Neuronal stem cell (in vitro differentiated cells): ENCODE data around the gene TTC28.

Experiments
- DNase-seq: peaks from one replicate; pipeline ENCODE4 v3.0.0-alpha.2; 2013; ENCODE audit warnings: low spot score
- H2AFZ ChIP-seq: one replicate; pipeline ENCODE4 v1.6.1; 2013; ENCODE audit warnings: mild to moderate bottlenecking, low read length, inconsistent platforms
- H2AK5ac ChIP-seq: 2 replicates; pipeline ENCODE4 v1.6.1; 2013; ENCODE audit warnings: low read depth, mild to moderate bottlenecking, inconsistent platforms, low read length, moderate library complexity, mixed read lengths
- H2BK120ac ChIP-seq: 2 replicates; pipeline ENCODE4 v1.6.1; 2013; ENCODE audit warnings: low read depth, mild to moderate bottlenecking, inconsistent platforms, low read length, moderate library complexity, mixed read lengths
- H2BK12ac ChIP-seq: one replicate; pipeline ENCODE4 v1.6.1; 2013; ENCODE audit warnings: low read length, inconsistent platforms
- H2BK15ac ChIP-seq: 2 replicates; pipeline ENCODE4 v1.6.1; 2013; ENCODE audit warnings: mild to moderate bottlenecking, low read length, inconsistent platforms, mixed read lengths
- H2BK5ac ChIP-seq: one replicate; pipeline ENCODE4 v1.6.1; 2013; ENCODE audit warnings: inconsistent platforms, mild to moderate bottlenecking, low read length, moderate library complexity
- H3K14ac ChIP-seq: one replicate; pipeline ENCODE4 v1.6.1; 2013; ENCODE audit warnings: low read length, inconsistent platforms
- H3K18ac ChIP-seq: 2 replicates; pipeline ENCODE4 v1.6.1; 2013; ENCODE audit warnings: low read length, inconsistent platforms
- H3K23ac ChIP-seq: 2 replicates; pipeline ENCODE4 v1.6.1; 2013; ENCODE audit warnings: low read depth, mild to moderate bottlenecking, mixed read lengths, low read length, inconsistent platforms; ENCODE audit not compliant: poor library complexity
- H3K27ac ChIP-seq: replicated peaks from 3 replicates; pipeline ENCODE4 v1.5.1; 2013; ENCODE audit warnings: low read length, inconsistent platforms
- H3K27me3 ChIP-seq, 3 experiments: 2 replicates each; pipeline ENCODE4 v1.6.1; 2013; ENCODE audit warnings: low read length in 3 of 3, mild to moderate bottlenecking in 2 of 3, inconsistent platforms in 1 of 3, low read depth in 1 of 3, mixed read lengths in 1 of 3, moderate library complexity in 1 of 3; ENCODE audit not compliant: control insufficient read depth in 3 of 3, insufficient read depth in 3 of 3
- H3K36me3 ChIP-seq, 2 donors: replicated peaks in 1 of 2; 2 replicates each; pipeline ENCODE4 v1.6.1; 2013; ENCODE audit warnings: low read length in 2 of 2; ENCODE audit not compliant: control insufficient read depth in 2 of 2, insufficient read depth in 2 of 2
- H3K4ac ChIP-seq: 2 replicates; pipeline ENCODE4 v1.6.1; 2013; ENCODE audit warnings: inconsistent platforms, mild to moderate bottlenecking, low read length, moderate library complexity
- H3K4me1 ChIP-seq, 2 donors: 1 replicate in 1 of 2; 2 replicates in 1 of 2; pipeline ENCODE4 v1.6.1; 2013; ENCODE audit warnings: low read length in 2 of 2, low read depth in 1 of 2; ENCODE audit not compliant: control insufficient read depth in 2 of 2, insufficient read depth in 1 of 2
- H3K4me2 ChIP-seq: one replicate; pipeline ENCODE4 v1.6.1; 2013; ENCODE audit warnings: mild to moderate bottlenecking, low read length, inconsistent platforms; ENCODE audit not compliant: insufficient read depth, poor library complexity, severe bottlenecking
- H3K4me3 ChIP-seq, 2 donors: 2 replicates each; pipeline ENCODE4 v1.5.1; 2013; ENCODE audit warnings: low read length in 2 of 2, mild to moderate bottlenecking in 2 of 2, inconsistent platforms in 1 of 2, moderate library complexity in 1 of 2
- H3K79me1 ChIP-seq: one replicate; pipeline ENCODE4 v1.6.1; 2013; ENCODE audit warnings: low read depth, mild to moderate bottlenecking, inconsistent platforms, low read length, moderate library complexity
- H3K9ac ChIP-seq: one replicate; pipeline ENCODE4 v1.6.1; 2013; ENCODE audit warnings: mild to moderate bottlenecking, low read depth, low read length, inconsistent platforms; ENCODE audit not compliant: poor library complexity
- H3K9me3 ChIP-seq, 2 donors: replicated peaks in 1 of 2; 2 replicates each; pipeline versions ENCODE3 to v1.6.1; 2013; ENCODE audit warnings: low read length in 2 of 2, mild to moderate bottlenecking in 2 of 2, inconsistent platforms in 1 of 2, low read depth in 1 of 2, mixed read lengths in 1 of 2, moderate library complexity in 1 of 2; ENCODE audit not compliant: control insufficient read depth in 2 of 2, insufficient read depth in 1 of 2
- H4K8ac ChIP-seq: one replicate; pipeline ENCODE4 v1.6.1; 2013; ENCODE audit warnings: low read depth, mild to moderate bottlenecking, inconsistent platforms, low read length, moderate library complexity
- H4K91ac ChIP-seq: one replicate; pipeline ENCODE4 v1.6.1; 2013; ENCODE audit warnings: low read length, low read depth, mild to moderate bottlenecking, inconsistent platforms; ENCODE audit not compliant: poor library complexity
- WGBS, 2 donors: extraction: QIAGEN DNeasy Blood & Tissue Kit; methylation state at CpG; one replicate each; pipeline ENCODE4 v1.1.7; 2013; ENCODE audit warnings: missing lambda C conversion rate in 2 of 2, mixed read lengths in 1 of 2; ENCODE audit not compliant: insufficient read length in 2 of 2, insufficient replicate concordance in 1 of 2; ENCODE audit errors: extremely low coverage in 2 of 2; 5-methylcytosine and 5-hydroxymethylcytosine counted together

Gene TTC28

GRCh38 chr22:28151151-28151816 lies 528.4 kb downstream of the TTC28 start:
- no peak overlapping the region for H3K4ac ChIP-seq
- H3K4me3 ChIP-seq = no peak overlapping the region
- H2AFZ ChIP-seq = no peak overlapping the region
- H3K27ac ChIP-seq = no peak overlapping the region
- H3K9ac ChIP-seq = no peak overlapping the region
- H3K23ac ChIP-seq = no peak overlapping the region
- no peak overlapping the region for H2BK15ac ChIP-seq
- no peak overlapping the region for H4K91ac ChIP-seq
- no peak overlapping the region for H3K4me2 ChIP-seq
- peaks cover 2 to 3% of the 10 kb centered on the region in 2 donors for H3K9me3 ChIP-seq
- H4K8ac ChIP-seq = no peak overlapping the region
- H2BK12ac ChIP-seq = no peak overlapping the region
- H3K27me3 ChIP-seq = no peaks in the 10 kb centered on the region
- DNase-seq = no peak
- no peak overlapping the region for H2AK5ac ChIP-seq
- no peak overlapping the region for H2BK5ac ChIP-seq
- peaks cover 0 to 6% of the 10 kb centered on the region in 2 donors for H3K36me3 ChIP-seq
- H3K4me1 ChIP-seq = peaks cover 2 to 14% of the 10 kb centered on the region in 2 donors
- WGBS, 2 donors = no CpG with 5 or more reads among the region's 4 CpGs
- no peak overlapping the region for H3K14ac ChIP-seq
- H3K79me1 ChIP-seq = no peaks in the 10 kb centered on the region
- H3K18ac ChIP-seq = no peak overlapping the region
- no peak overlapping the region for H2BK120ac ChIP-seq

DNA sequence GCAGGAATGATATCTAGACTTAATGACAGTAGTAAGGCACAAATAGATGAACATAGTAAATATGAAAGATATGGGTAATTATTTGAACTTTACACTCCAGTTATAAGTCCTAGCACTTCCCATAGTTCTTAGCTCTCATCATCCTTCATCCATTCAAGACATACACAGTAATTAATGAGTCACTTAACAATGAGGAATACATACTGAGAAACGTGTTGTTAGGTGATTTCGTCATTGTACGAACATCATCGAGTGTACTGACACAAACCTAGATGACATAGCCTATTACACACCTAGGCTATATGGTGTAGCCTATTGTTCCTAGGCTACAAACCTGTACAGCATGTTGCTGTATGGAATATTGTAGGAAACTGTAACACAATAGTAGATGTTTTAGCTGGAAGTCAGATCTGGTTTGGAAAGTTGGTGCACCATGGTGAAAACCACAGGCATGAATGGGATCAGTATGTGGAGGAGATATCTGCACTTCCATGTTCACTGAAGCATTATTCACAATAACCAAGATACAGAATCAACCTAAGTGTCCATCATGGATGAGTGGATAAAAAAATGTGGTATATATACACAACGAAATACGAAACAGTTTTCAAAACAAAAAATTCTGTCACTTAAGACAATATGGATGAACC lies 530.7 kb downstream of the TTC28 start:
- no peak for DNase-seq
- no CpG with 5 or more reads among the region's 6 CpGs for WGBS, 2 donors
- H3K27ac ChIP-seq = no peak overlapping the region

DNA sequence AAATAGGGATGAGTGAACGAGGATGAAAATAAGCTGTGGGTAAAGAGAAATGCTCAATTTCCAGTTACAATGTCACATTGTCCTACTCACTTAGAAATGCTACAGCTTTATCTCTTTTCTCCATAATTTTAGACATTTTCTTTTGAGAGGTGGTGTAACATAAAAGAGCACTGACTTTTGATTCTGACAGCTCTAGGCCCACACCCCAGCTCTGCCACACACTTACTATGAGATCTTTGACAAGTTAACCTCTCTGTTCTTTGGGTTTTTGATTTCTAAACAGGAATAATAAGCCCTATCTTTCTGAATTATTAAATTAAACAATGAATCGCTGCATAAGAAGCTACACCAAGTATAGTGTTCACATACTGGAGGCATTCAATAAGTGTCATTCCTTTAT lies 532.2 kb downstream of the TTC28 start:
- H3K18ac ChIP-seq = no peak overlapping the region
- no peak overlapping the region for H2BK15ac ChIP-seq
- H2AK5ac ChIP-seq = no peak overlapping the region
- H3K9ac ChIP-seq = no peak overlapping the region
- peaks cover 0 to 3% of the 10 kb centered on the region in 2 donors for H3K36me3 ChIP-seq
- H3K79me1 ChIP-seq = no peaks in the 10 kb centered on the region
- no peak overlapping the region for H2BK12ac ChIP-seq
- H3K14ac ChIP-seq = no peak overlapping the region
- H3K4ac ChIP-seq = no peak overlapping the region
- H3K27me3 ChIP-seq = no peaks in the 10 kb centered on the region
- no peak for DNase-seq
- H2BK5ac ChIP-seq = no peak overlapping the region
- H4K8ac ChIP-seq = no peak overlapping the region
- no peak overlapping the region for H3K27ac ChIP-seq
- H3K4me3 ChIP-seq = no peak overlapping the region
- no CpG with 5 or more reads among the region's 2 CpGs for WGBS, 2 donors
- H3K4me1 ChIP-seq = peaks cover 2 to 24% of the 10 kb centered on the region in 2 donors
- H2AFZ ChIP-seq = no peak overlapping the region
- H4K91ac ChIP-seq = no peak overlapping the region
- no peak overlapping the region for H2BK120ac ChIP-seq
- H3K9me3 ChIP-seq = peaks cover 0 to 3% of the 10 kb centered on the region in 2 donors
- no peak overlapping the region for H3K4me2 ChIP-seq
- no peak overlapping the region for H3K23ac ChIP-seq

More for the DNA sequence above, 530.7 kb downstream of the TTC28 start:
- H2AK5ac ChIP-seq = no peak overlapping the region
- no peaks in the 10 kb centered on the region for H3K79me1 ChIP-seq
- H2BK15ac ChIP-seq = no peak overlapping the region
- peaks cover 0 to 3% of the 10 kb centered on the region in 2 donors for H3K36me3 ChIP-seq
- no peak overlapping the region for H2BK120ac ChIP-seq
- no peak overlapping the region for H4K91ac ChIP-seq
- H3K4me2 ChIP-seq = no peak overlapping the region
- no peak overlapping the region for H3K14ac ChIP-seq
- peaks cover 0 to 3% of the 10 kb centered on the region in 2 donors for H3K9me3 ChIP-seq
- H2BK5ac ChIP-seq = no peak overlapping the region
- peaks cover 2 to 16% of the 10 kb centered on the region in 2 donors for H3K4me1 ChIP-seq
- no peak overlapping the region for H2BK12ac ChIP-seq
- no peak overlapping the region for H3K23ac ChIP-seq
- H4K8ac ChIP-seq = no peak overlapping the region
- no peaks in the 10 kb centered on the region for H3K27me3 ChIP-seq
- no peak overlapping the region for H3K4me3 ChIP-seq
- no peak overlapping the region for H3K4ac ChIP-seq
- H2AFZ ChIP-seq = no peak overlapping the region
- no peak overlapping the region for H3K9ac ChIP-seq
- H3K18ac ChIP-seq = no peak overlapping the region
